Endothelial cell (in vitro differentiated cells): ENCODE data around the gene TPPP. TPM values are rescaled to one million over a fixed set of nuclear protein-coding genes. Genes with fewer than 3 reads are reported as not detected.
"Not testable (repeated sequence)": the region's sequence is repeated elsewhere in the genome, so short reads cannot be mapped to it uniquely, and the experiment has no call there.

ENCODE experiments used
- DNase-seq: peaks from one replicate; pipeline ENCODE4 v3.0.0; 2021; ENCODE audit warnings: low spot score
- H3K27ac Mint-ChIP-seq: one replicate; pipeline ENCODE4 v1.8.0; 2021; ENCODE audit warnings: mixed read lengths, inconsistent platforms; ENCODE audit not compliant: unreplicated experiment
- H3K27me3 Mint-ChIP-seq: one replicate; pipeline ENCODE4 v1.8.0; 2021; ENCODE audit warnings: mild to moderate bottlenecking, moderate library complexity, mixed read lengths, inconsistent platforms; ENCODE audit not compliant: unreplicated experiment
- H3K36me3 Mint-ChIP-seq: one replicate; pipeline ENCODE4 v1.8.0; 2021; ENCODE audit warnings: mild to moderate bottlenecking, low read depth, mixed read lengths, inconsistent platforms; ENCODE audit not compliant: unreplicated experiment
- H3K4me1 Mint-ChIP-seq: one replicate; pipeline ENCODE4 v1.8.0; 2021; ENCODE audit warnings: mild to moderate bottlenecking, mixed read lengths, inconsistent platforms; ENCODE audit not compliant: unreplicated experiment
- H3K4me3 Mint-ChIP-seq: one replicate; pipeline ENCODE4 v1.8.0; 2021; ENCODE audit warnings: mild to moderate bottlenecking, mixed read lengths, inconsistent platforms; ENCODE audit not compliant: unreplicated experiment
- H3K9me3 Mint-ChIP-seq: one replicate; pipeline ENCODE4 v1.8.0; 2021; ENCODE audit warnings: mixed read lengths, inconsistent platforms; ENCODE audit not compliant: unreplicated experiment
- CTCF ChIP-seq: fragments of 200-600 bp; sonication (generic); IDR thresholded peaks from one replicate; pipeline ENCODE4 v1.5.0; 2021; ENCODE audit warnings: antibody characterized with exemption; ENCODE audit not compliant: unreplicated experiment
- total RNA-seq: library from RNA; stranded (reverse); fragmentation: NEBNext Ultra II Directional; extraction: Animal tissue kit (Norgen Biotek cat#: 25700); gene quantifications from one replicate; pipeline ENCODE4 v1.2.1, GENCODE V29; 2021; ENCODE audit not compliant: unreplicated experiment

The TPPP gene
- total RNA-seq, 1 donor from 2014 or later: 0.05 TPM

- Mint-ChIP-seq H3K27me3 (peaks cover 2% of the 10 kb centered on the region), H3K36me3 (no peaks in the 10 kb centered on the region), H3K4me3 (no peak overlapping the region), H3K4me1 (no peaks in the 10 kb centered on the region), H3K9me3 (no peaks in the 10 kb centered on the region), H3K27ac (no peak overlapping the region)
- no peak for DNase-seq
- TF ChIP-seq CTCF: no peak
Measured at GRCh38 chr5:717143-717542, 24.0 kb upstream of the TPPP start.

GRCh38 chr5:716740-717139, 23.6 kb upstream of the TPPP start:
- H3K4me1 Mint-ChIP-seq, H3K4me3 Mint-ChIP-seq, DNase-seq, H3K36me3 Mint-ChIP-seq, H3K27ac Mint-ChIP-seq, H3K9me3 Mint-ChIP-seq, H3K27me3 Mint-ChIP-seq: not testable (repeated sequence)

GRCh38 chr5:715636-716035, 22.5 kb upstream of the TPPP start:
- not testable (repeated sequence) for H3K27me3 Mint-ChIP-seq, H3K9me3 Mint-ChIP-seq, H3K4me3 Mint-ChIP-seq

GRCh38 chr5:714215-715118, 21.3 kb upstream of the TPPP start:
- H3K27ac Mint-ChIP-seq, H3K36me3 Mint-ChIP-seq, DNase-seq, H3K27me3 Mint-ChIP-seq, H3K9me3 Mint-ChIP-seq, H3K4me1 Mint-ChIP-seq, H3K4me3 Mint-ChIP-seq: not testable (repeated sequence)

More at GRCh38 chr5:715636-716035, 22.5 kb upstream of the TPPP start:
- DNase-seq, H3K36me3 Mint-ChIP-seq, H3K27ac Mint-ChIP-seq, H3K4me1 Mint-ChIP-seq: not testable (repeated sequence)

GRCh38 chr5:713686-714085, 20.5 kb upstream of the TPPP start:
- not testable (repeated sequence) for H3K4me1 Mint-ChIP-seq, H3K36me3 Mint-ChIP-seq, H3K4me3 Mint-ChIP-seq, H3K9me3 Mint-ChIP-seq, H3K27ac Mint-ChIP-seq, DNase-seq, H3K27me3 Mint-ChIP-seq

- H3K27ac Mint-ChIP-seq, H3K4me1 Mint-ChIP-seq, DNase-seq, H3K9me3 Mint-ChIP-seq, H3K27me3 Mint-ChIP-seq, H3K4me3 Mint-ChIP-seq, H3K36me3 Mint-ChIP-seq: not testable (repeated sequence)
Measured at GRCh38 chr5:708848-709517, 15.8 kb upstream of the TPPP start.

- not testable (repeated sequence) for H3K4me3 Mint-ChIP-seq, H3K27me3 Mint-ChIP-seq
Measured at GRCh38 chr5:708374-708773, 15.2 kb upstream of the TPPP start.

GRCh38 chr5:706127-706526, 13.0 kb upstream of the TPPP start:
- H3K4me3 Mint-ChIP-seq, H3K27me3 Mint-ChIP-seq: not testable (repeated sequence)

More at GRCh38 chr5:708374-708773, 15.2 kb upstream of the TPPP start:
- not testable (repeated sequence) for DNase-seq, H3K4me1 Mint-ChIP-seq, H3K27ac Mint-ChIP-seq, H3K36me3 Mint-ChIP-seq, H3K9me3 Mint-ChIP-seq

GRCh38 chr5:696753-697702, 3.9 kb upstream of the TPPP start:
- not testable (repeated sequence) for H3K27me3 Mint-ChIP-seq, H3K27ac Mint-ChIP-seq, H3K36me3 Mint-ChIP-seq, H3K9me3 Mint-ChIP-seq, H3K4me1 Mint-ChIP-seq, H3K4me3 Mint-ChIP-seq, DNase-seq

More at GRCh38 chr5:706127-706526, 13.0 kb upstream of the TPPP start:
- H3K4me1 Mint-ChIP-seq, H3K36me3 Mint-ChIP-seq, H3K27ac Mint-ChIP-seq, DNase-seq, H3K9me3 Mint-ChIP-seq: not testable (repeated sequence)

GRCh38 chr5:696191-696590, 3.0 kb upstream of the TPPP start:
- H3K4me3 Mint-ChIP-seq, H3K27me3 Mint-ChIP-seq, H3K36me3 Mint-ChIP-seq, H3K27ac Mint-ChIP-seq, DNase-seq, H3K9me3 Mint-ChIP-seq, H3K4me1 Mint-ChIP-seq: not testable (repeated sequence)
